Measurements from ENCODE around the gene C10orf71. TPM values are rescaled to one million over a fixed set of nuclear protein-coding genes. Genes with fewer than 3 reads are reported as not detected.

C10orf71 gene
- total RNA-seq, 1 experiment from 2014 or later, result not detected

DNA sequence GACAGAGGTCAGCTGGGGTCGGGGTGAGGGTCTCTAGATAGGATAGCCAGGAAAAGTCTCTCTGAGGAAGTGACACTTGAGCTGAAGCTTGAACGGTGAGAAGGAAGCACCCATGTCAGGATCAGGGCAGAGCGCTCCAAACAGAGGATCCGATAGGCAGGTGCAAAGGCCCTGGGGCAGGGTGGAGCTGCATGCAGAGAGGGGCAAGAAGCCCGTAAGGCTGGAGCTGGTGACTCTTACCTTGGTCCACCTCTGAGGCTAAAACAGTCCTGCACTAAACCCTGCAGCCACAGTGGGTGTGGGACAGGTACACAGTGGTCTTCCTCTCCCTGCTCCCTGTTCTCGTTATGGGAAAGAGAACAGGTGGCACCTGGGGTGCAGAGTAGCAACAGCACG is 5.8 kb upstream of the C10orf71 start:
- BruUV-seq (replicated peaks), result no TSS peak
- no peak overlapping the region for H3K4me3 Mint-ChIP-seq (ENCODE audit: unreplicated experiment)
- no peaks in the 10 kb centered on the region for H3K36me3 Mint-ChIP-seq (ENCODE audit: insufficient read depth, unreplicated experiment)
- peaks cover 45% of the 10 kb centered on the region for H3K27me3 Mint-ChIP-seq (ENCODE audit: insufficient read depth, unreplicated experiment)
- POLR2A ChIA-PET, result no interaction called here
- no peaks in the 10 kb centered on the region for H3K4me1 Mint-ChIP-seq (ENCODE audit: insufficient read depth, unreplicated experiment)
- intact Hi-C loops (cut with micrococcal nuclease), result no loop called here
- no peaks in the 10 kb centered on the region for H3K9me3 Mint-ChIP-seq (ENCODE audit: unreplicated experiment)
- H3K27ac Mint-ChIP-seq (ENCODE audit: low read depth, unreplicated experiment), result no peak overlapping the region
- TF ChIP-seq, protein P1, sequence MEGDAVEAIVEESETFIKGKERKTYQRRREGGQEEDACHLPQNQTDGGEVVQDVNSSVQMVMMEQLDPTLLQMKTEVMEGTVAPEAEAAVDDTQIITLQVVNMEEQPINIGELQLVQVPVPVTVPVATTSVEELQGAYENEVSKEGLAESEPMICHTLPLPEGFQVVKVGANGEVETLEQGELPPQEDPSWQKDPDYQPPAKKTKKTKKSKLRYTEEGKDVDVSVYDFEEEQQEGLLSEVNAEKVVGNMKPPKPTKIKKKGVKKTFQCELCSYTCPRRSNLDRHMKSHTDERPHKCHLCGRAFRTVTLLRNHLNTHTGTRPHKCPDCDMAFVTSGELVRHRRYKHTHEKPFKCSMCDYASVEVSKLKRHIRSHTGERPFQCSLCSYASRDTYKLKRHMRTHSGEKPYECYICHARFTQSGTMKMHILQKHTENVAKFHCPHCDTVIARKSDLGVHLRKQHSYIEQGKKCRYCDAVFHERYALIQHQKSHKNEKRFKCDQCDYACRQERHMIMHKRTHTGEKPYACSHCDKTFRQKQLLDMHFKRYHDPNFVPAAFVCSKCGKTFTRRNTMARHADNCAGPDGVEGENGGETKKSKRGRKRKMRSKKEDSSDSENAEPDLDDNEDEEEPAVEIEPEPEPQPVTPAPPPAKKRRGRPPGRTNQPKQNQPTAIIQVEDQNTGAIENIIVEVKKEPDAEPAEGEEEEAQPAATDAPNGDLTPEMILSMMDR (IDR thresholded peaks at IDR 0.05; ENCODE audit: unreplicated experiment), result no peak
- DNase-seq (ENCODE audit: unreplicated experiment), result no peak
- CTCF ChIA-PET, result no interaction called here

GRCh38 chr10:49294731-49295130 is 4.2 kb upstream of the C10orf71 start:
- BruUV-seq (replicated peaks), result no TSS peak
- Mint-ChIP-seq H3K4me1 (ENCODE audit: insufficient read depth, unreplicated experiment) (no peaks in the 10 kb centered on the region), H3K36me3 (ENCODE audit: insufficient read depth, unreplicated experiment) (no peaks in the 10 kb centered on the region), H3K4me3 (ENCODE audit: unreplicated experiment) (no peak overlapping the region), H3K27me3 (ENCODE audit: insufficient read depth, unreplicated experiment) (peaks cover 38% of the 10 kb centered on the region), H3K27ac (ENCODE audit: low read depth, unreplicated experiment) (no peak overlapping the region), H3K9me3 (ENCODE audit: unreplicated experiment) (no peaks in the 10 kb centered on the region)
- TF ChIP-seq, protein P1 (IDR thresholded peaks at IDR 0.05; ENCODE audit: unreplicated experiment), result no peak
- no peak for DNase-seq (ENCODE audit: unreplicated experiment)
- ChIA-PET CTCF (interaction anchor here (1.3 kb wide), 1 partner anchor 13 kb away, joined by 3 read pairs; no protein-coding TSS in a partner anchor), POLR2A (no interaction called here)
- intact Hi-C loops (cut with micrococcal nuclease), result no loop called here

GRCh38 chr10:49295297-49295696 is 3.7 kb upstream of the C10orf71 start:
- peaks cover 33% of the 10 kb centered on the region for H3K27me3 Mint-ChIP-seq (ENCODE audit: insufficient read depth, unreplicated experiment)
- H3K36me3 Mint-ChIP-seq (ENCODE audit: insufficient read depth, unreplicated experiment), result no peaks in the 10 kb centered on the region
- no TSS peak for BruUV-seq (replicated peaks)
- no peak overlapping the region for H3K27ac Mint-ChIP-seq (ENCODE audit: low read depth, unreplicated experiment)
- TF ChIP-seq, protein P1 (IDR thresholded peaks at IDR 0.05; ENCODE audit: unreplicated experiment), result no peak
- no peaks in the 10 kb centered on the region for H3K9me3 Mint-ChIP-seq (ENCODE audit: unreplicated experiment)
- DNase-seq (ENCODE audit: unreplicated experiment), result no peak
- CTCF ChIA-PET, result interaction anchor here (1.3 kb wide), 1 partner anchor 14 kb away, joined by 3 read pairs; no protein-coding TSS in a partner anchor
- no peaks in the 10 kb centered on the region for H3K4me1 Mint-ChIP-seq (ENCODE audit: insufficient read depth, unreplicated experiment)
- intact Hi-C loops (cut with micrococcal nuclease), result no loop called here
- POLR2A ChIA-PET, result no interaction called here
- H3K4me3 Mint-ChIP-seq (ENCODE audit: unreplicated experiment), result no peak overlapping the region

GRCh38 chr10:49296382-49296781 is 2.6 kb upstream of the C10orf71 start:
- ChIA-PET POLR2A (no interaction called here), CTCF (interaction anchor here (0.6 kb wide), 1 partner anchor 20 kb away, joined by 5 read pairs; no protein-coding TSS in a partner anchor)
- intact Hi-C loops (cut with micrococcal nuclease), result no loop called here
- H3K27me3 Mint-ChIP-seq (ENCODE audit: insufficient read depth, unreplicated experiment), result peaks cover 22% of the 10 kb centered on the region
- DNase-seq (ENCODE audit: unreplicated experiment), result no peak
- H3K9me3 Mint-ChIP-seq (ENCODE audit: unreplicated experiment), result no peaks in the 10 kb centered on the region
- H3K4me3 Mint-ChIP-seq (ENCODE audit: unreplicated experiment), result no peak overlapping the region
- H3K4me1 Mint-ChIP-seq (ENCODE audit: insufficient read depth, unreplicated experiment), result no peaks in the 10 kb centered on the region
- no peaks in the 10 kb centered on the region for H3K36me3 Mint-ChIP-seq (ENCODE audit: insufficient read depth, unreplicated experiment)
- TF ChIP-seq, protein P1 (IDR thresholded peaks at IDR 0.05; ENCODE audit: unreplicated experiment), result no peak
- H3K27ac Mint-ChIP-seq (ENCODE audit: low read depth, unreplicated experiment), result no peak overlapping the region
- no TSS peak for BruUV-seq (replicated peaks)

All from MCF 10A (cell line).